ENCODE data around the gene BLVRB.
"Not testable (repeated sequence)": the region's sequence is repeated elsewhere in the genome, so short reads cannot be mapped to it uniquely, and the experiment has no call there.

The BLVRB gene

GRCh38 chr19:40446263-40446784, 19.2 kb downstream of the BLVRB start:
- DNase-seq, result no peak

DNA sequence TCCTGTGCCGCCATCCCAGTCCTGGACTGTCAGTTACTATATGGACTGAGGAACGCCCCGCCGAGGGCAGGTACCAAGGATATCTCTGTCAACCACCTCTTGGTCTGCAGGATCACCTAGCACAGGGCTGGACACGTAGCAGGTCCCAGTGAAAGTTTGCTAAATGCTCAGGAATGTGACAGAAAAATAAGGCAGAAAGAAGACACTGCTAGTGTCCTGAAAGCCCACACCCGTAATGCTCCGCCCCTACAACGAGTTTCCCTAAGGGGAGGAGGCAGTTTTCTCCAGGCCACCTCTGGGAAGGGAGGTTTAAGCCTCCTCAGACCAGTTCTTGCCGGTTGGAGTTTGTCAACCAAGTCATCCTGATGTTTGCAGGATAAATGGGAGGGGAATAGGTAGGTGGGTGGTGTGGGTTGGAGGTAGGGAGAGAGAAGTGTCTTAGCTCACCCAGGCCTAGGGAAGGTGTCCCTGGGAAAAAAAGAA, 19.7 kb downstream of the BLVRB start:
- no peak for DNase-seq

DNA sequence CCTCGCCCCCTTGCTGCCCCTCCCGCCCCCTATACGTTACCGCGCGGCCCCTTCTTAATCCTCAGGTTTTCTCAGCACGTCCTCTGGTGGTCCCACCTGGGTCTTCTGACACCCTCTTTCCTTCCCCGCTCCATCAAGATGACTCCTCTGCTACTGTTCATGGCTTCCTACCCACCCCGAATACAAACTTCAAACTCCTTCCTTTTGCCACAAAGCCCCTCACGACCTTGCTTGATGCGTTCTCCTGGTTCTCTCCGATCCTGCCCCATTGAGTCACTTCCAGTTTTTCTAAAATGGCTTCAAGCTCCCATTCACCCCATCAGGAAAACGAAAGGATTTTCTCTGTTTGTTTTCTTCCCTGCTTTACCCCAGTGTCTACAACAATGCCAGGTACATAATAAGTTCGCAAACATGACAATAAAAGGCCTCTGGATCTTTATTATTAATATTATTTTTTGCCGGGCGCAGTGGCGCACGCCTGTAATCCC, 20.7 kb downstream of the BLVRB start:
- no peak for DNase-seq

- DNase-seq, result peak; percentile 97
Measured at GRCh38 chr19:40444000-40444824, 21.3 kb downstream of the BLVRB start, which contains the start of gene SERTAD3. Gene SERTAD3, minus strand, starts transcription at chr19:40444335. Its CDS starts 2,255 bp downstream, at chr19:40442080.

DNA sequence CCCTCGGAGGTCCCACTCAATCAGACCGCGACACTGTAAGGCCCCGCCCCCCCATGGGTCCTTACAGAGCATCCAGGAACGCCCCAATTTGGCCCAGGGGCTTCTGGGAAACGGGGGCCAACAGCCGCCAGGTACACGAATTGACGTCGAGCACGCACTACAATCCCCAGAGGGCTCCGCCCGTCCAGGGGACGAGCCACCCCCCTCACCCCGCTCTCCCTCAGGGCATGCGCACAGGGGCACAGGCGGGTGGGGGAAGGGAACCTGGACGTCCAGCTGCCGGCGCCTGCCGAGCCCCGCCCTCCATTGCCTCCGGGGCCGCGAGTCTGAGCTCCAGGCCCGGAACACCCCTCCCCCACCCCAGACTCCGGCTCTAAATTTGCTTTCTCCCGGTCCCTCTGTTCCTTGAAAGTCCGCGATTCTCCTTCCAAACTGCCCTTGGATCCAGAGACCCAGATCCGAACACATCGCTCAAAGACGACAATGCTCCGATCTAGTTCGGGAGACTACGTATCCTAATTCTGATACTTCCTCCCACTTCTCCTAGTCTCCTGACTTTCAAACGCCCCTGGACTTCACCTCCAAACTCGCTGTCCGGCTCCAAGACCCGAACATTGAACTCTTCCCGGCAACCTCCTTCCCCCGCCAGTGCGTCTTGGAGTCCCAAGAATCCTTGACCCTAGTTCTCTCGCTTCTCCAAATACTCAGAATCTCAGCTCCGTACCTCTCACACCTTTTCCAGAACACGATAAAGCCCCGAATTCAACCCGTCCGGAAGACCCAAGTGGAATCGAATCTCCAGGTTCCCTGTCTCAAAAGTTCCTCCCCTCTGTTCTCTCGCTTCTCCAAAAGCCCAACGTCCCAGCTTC, 22.2 kb downstream of the BLVRB start:
- peak; percentile 100 for DNase-seq

DNA sequence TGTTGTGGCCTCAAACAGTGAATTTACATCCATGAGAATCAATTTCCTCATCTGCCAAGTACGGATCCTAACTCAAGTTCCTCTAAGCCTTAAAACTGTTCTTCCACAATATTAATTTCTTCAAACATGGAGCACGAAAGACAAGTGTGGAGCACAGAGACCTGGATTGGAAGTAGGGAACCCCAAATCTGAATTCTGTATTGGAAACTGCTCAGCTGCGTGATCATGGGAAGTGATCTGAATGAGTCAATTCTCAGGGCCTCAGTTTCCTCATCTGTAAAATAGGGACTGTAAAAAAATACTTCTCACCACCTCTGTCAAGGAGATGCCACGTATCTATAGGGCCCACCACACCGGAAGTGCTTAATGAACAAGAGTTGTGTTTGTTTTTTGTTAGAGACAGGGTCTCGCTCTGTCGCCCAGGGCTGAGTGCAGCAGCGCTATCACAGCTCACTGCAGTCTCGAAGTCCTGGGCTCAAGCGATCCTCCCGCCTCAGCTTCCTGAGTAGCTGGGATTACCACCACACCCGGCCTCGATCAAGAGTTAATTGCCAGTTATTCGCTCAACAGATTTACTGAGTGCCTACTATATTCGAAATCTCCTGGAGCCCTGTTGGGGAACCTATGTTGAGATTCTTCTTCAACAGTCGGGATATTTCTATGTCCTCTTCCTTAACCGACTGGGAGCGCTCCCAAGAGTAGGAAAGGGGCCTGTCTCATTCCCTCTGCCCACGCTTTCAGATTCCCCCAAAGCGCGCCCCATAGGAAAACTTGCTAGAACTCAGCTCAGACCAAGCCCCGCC, 23.0 kb downstream of the BLVRB start:
- DNase-seq, result no peak

GRCh38 chr19:40441719-40442253, 23.8 kb downstream of the BLVRB start:
- DNase-seq, result no peak

- DNase-seq, result no peak
Measured at GRCh38 chr19:40438284-40438683, 27.3 kb downstream of the BLVRB start.

GRCh38 chr19:40433391-40434216, 31.9 kb downstream of the BLVRB start:
- DNase-seq, result peak; percentile 61

DNA sequence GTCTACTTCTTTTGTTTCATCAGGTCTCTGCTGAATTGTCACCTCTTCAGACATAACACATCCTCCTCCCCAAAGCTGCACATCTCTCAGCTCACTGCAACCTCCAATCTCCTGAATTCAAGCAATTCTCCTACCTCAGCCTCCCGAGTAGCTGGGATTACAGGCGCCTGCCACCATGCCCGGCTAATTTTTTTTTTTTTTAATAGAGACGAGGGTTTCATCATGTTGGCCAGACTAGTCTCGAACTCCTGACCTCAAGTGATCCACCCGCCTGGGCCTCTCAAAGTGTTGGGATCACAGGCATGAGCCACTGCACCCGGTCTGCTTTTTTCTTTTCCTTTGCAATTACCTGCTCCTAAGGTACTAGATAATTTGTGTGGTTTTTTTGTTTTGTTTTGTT, 32.8 kb downstream of the BLVRB start:
- not testable (repeated sequence) for DNase-seq

- no peak for DNase-seq
Measured at GRCh38 chr19:40431698-40432097, 33.8 kb downstream of the BLVRB start.

DNA sequence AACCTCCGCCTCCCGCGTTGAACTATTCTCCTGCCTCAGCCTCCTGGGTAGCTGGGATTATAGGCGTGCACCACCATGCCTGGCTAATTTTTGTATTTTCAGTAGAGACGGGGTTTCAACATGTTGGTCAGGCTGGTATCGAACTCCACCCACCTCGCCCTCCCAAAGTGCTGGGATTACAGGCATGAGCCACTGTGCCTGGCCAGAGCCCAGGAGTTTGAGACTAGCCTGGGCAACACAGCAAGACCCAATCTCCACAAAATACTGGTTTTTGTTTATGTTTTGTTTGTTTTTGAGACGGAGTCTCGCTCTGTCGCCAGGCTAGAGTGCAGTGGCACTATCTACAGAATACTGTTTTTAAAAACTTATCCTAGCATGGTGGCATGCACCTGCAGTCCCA, 35.3 kb downstream of the BLVRB start:
- DNase-seq, result not testable (repeated sequence)

- DNase-seq, result not testable (repeated sequence)
Measured at GRCh38 chr19:40428197-40428596, 37.3 kb downstream of the BLVRB start.

- DNase-seq, result peak; percentile 100
Measured at GRCh38 chr19:40425450-40426287, 39.9 kb downstream of the BLVRB start, which contains the start of gene SERTAD1. Gene SERTAD1, minus strand, starts transcription at chr19:40425992. Its CDS starts 2,446 bp downstream, at chr19:40423546.

DNA sequence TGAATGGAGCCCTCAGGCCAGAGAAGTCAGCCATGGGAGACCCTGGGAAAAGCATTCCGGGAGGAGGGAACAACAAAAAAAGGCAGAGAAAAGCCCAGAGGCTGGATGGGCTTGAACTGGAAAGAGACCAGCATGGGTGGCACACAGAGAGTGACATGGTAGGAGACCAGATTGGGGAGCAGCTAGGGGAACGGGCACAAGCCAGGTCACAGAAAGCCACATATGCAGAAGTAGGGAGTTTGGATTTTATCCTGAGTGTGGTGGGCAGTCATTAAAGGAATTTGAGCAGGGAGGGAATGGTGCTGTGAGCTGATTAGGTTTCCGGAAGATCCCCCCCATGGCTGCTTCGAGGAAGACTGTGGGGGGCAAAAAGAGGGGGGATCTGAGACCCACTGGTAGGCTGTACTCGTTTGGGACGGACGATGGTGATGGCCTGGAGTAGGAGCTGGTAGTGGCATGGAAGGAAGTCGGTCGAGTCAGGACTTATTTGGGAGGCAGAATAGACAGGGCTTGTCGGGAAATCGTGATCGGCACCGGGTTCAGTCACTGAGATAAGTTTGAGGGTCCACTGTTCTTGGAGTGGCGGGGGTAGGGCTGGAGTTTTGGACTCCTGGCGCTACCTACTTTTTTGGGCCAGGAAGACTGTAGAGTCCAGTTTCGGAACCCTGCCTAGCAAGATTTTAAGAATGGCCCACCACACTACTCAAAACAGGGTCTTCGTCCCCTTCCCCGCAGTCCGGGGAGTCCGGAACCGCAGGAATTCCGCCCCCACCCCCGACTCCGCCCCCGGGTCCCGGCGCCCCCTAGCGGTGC, 40.7 kb downstream of the BLVRB start:
- DNase-seq, result peak; percentile 22

DNA sequence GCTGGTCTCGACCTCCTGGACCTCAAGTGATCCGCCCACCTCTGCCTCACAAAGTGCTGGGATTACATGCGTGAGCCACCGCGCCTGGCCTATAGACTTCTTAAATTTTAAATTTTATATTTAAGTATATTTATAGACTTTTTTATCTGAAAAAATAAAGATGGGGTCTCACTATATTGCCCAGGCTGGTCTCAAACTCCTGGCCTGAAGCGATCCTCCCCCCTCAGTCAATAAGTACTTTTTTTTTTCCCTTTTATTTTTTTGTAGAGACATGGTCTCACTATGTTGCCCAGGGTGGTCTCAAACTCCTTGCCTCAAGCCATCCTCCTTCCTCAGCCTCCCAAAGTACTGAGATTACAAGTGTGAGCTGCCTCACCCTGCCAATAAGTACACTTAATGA, 41.6 kb downstream of the BLVRB start:
- DNase-seq, result no peak

- DNase-seq, result no peak
Measured at GRCh38 chr19:40422748-40423566, 42.6 kb downstream of the BLVRB start.

Measured in activated CD4-positive, alpha-beta T cell treated with anti-CD3 and anti-CD28 coated beads, Interleukin-10, Interleukin-2, amounts not matched to agents 100 ng/mL and 50 ng/mL, durations not matched to agents 16 hours and 8 hours (primary cell).